Measurements from ENCODE around the gene RTKN. TPM values are rescaled to one million over a fixed set of nuclear protein-coding genes. Genes with fewer than 3 reads are reported as not detected.

RTKN gene
- total RNA-seq, 1 donor from 2014 or later: 88.7 TPM

DNA sequence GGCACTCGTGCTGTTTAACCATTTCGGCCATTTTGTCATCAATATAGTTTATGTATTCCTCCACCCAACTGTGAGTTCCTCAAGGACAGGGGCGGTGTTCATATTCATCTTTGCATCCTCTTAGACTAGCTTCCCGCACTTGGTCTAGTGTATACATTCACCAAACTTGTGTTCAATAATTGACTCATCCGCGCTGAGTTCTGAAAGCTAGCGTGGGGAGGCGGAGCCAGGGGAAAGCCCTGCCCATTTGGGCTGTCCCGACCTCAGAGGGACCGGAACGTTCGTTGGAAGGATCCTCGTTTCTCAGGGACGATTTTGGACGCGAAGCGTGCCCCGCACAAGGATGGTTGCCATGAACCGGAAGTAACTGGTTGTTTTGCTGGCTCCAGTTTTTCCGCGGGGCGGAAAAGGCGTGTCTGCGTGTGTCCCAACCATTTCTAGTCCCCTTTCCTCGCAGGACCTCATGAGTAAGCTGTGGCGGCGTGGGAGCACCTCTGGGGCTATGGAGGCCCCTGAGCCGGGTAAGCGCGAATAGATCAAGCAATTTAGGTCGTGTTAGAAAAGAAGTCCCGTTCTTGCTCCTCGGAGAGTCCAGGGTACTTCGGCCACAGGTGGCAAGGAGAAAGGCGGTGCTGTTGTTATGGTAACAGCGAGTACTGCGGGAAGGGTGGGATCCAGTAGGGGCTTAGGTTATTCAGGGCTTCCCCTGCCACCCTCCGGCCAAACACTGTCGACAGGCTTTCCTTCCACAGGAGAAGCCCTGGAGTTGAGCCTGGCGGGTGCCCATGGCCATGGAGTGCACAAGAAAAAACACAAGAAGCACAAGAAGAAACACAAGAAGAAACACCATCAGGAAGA is 13.1 kb upstream of the RTKN start, which contains the start of gene INO80B:
Gene INO80B, plus strand, starts transcription at position 434 of the 858 bp plus-strand sequence. Its CDS starts 30 bp downstream, at position 464.
- Mint-ChIP-seq H3K9me3 (ENCODE audit: unreplicated experiment) (peaks cover 16% of the 10 kb centered on the region), H3K4me3 (ENCODE audit: unreplicated experiment) (peak within 1 kb of the TSS; percentile 99), H3K36me3 (ENCODE audit: unreplicated experiment) (no peaks in the 10 kb centered on the region), H3K4me1 (ENCODE audit: low read depth, unreplicated experiment) (peaks cover 19% of the 10 kb centered on the region), H3K27ac (ENCODE audit: unreplicated experiment) (peak within 1 kb of the TSS; percentile 79), H3K27me3 (ENCODE audit: unreplicated experiment) (peaks cover 19% of the 10 kb centered on the region)
- TF ChIP-seq, protein P1, sequence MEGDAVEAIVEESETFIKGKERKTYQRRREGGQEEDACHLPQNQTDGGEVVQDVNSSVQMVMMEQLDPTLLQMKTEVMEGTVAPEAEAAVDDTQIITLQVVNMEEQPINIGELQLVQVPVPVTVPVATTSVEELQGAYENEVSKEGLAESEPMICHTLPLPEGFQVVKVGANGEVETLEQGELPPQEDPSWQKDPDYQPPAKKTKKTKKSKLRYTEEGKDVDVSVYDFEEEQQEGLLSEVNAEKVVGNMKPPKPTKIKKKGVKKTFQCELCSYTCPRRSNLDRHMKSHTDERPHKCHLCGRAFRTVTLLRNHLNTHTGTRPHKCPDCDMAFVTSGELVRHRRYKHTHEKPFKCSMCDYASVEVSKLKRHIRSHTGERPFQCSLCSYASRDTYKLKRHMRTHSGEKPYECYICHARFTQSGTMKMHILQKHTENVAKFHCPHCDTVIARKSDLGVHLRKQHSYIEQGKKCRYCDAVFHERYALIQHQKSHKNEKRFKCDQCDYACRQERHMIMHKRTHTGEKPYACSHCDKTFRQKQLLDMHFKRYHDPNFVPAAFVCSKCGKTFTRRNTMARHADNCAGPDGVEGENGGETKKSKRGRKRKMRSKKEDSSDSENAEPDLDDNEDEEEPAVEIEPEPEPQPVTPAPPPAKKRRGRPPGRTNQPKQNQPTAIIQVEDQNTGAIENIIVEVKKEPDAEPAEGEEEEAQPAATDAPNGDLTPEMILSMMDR (IDR thresholded peaks at IDR 0.05; ENCODE audit: partially characterized antibody, unreplicated experiment): no peak
- DNase-seq: peak; percentile 92

GRCh38 chr2:74450570-74451190 is 8.9 kb upstream of the RTKN start:
- Mint-ChIP-seq H3K4me1 (ENCODE audit: low read depth, unreplicated experiment) (peaks cover 7% of the 10 kb centered on the region), H3K27me3 (ENCODE audit: unreplicated experiment) (peaks cover 2% of the 10 kb centered on the region), H3K27ac (ENCODE audit: unreplicated experiment) (no peak overlapping the region), H3K9me3 (ENCODE audit: unreplicated experiment) (peaks cover 4% of the 10 kb centered on the region), H3K4me3 (ENCODE audit: unreplicated experiment) (no peak overlapping the region), H3K36me3 (ENCODE audit: unreplicated experiment) (no peaks in the 10 kb centered on the region)
- DNase-seq: no peak
- TF ChIP-seq, protein P1 (IDR thresholded peaks at IDR 0.05; ENCODE audit: partially characterized antibody, unreplicated experiment): no peak

GRCh38 chr2:74448771-74449170 is 7.0 kb upstream of the RTKN start:
- Mint-ChIP-seq H3K9me3 (ENCODE audit: unreplicated experiment) (peaks cover 5% of the 10 kb centered on the region), H3K4me3 (ENCODE audit: unreplicated experiment) (no peak overlapping the region), H3K4me1 (ENCODE audit: low read depth, unreplicated experiment) (peaks cover 3% of the 10 kb centered on the region), H3K27ac (ENCODE audit: unreplicated experiment) (no peak overlapping the region), H3K36me3 (ENCODE audit: unreplicated experiment) (no peaks in the 10 kb centered on the region), H3K27me3 (ENCODE audit: unreplicated experiment) (peaks cover 1% of the 10 kb centered on the region)
- DNase-seq: no peak
- TF ChIP-seq, protein P1 (IDR thresholded peaks at IDR 0.05; ENCODE audit: partially characterized antibody, unreplicated experiment): no peak

- TF ChIP-seq, protein P1 (IDR thresholded peaks at IDR 0.05; ENCODE audit: partially characterized antibody, unreplicated experiment): no peak
- Mint-ChIP-seq H3K27me3 (ENCODE audit: unreplicated experiment) (peaks cover 1% of the 10 kb centered on the region), H3K27ac (ENCODE audit: unreplicated experiment) (no peak overlapping the region), H3K9me3 (ENCODE audit: unreplicated experiment) (peaks cover 3% of the 10 kb centered on the region), H3K4me3 (ENCODE audit: unreplicated experiment) (no peak overlapping the region), H3K4me1 (ENCODE audit: low read depth, unreplicated experiment) (peaks cover 3% of the 10 kb centered on the region), H3K36me3 (ENCODE audit: unreplicated experiment) (no peaks in the 10 kb centered on the region)
- no peak for DNase-seq
These were observed 5.7 kb upstream of the RTKN start for GRCh38 chr2:74447230-74447999.
